ENCODE results near the gene CDC73.

The CDC73 gene

DNA sequence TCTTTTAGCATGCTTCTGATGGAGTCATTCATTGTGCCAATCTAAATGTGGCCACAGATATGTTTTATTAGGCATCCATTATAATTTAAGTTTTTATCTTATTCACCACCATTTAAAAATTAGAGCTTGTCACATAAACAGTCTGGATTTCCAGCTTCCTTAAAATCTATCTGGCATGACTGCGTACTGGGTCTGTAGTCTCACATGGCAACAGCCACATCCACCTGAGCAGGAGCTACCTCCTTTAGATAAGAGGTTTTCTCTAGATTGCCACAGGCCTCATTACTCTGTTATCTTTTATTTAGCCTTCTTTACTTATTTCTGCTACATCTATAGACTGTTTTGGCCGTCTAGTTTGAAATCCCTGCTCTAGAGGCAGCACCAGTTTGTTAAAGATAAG is 35.5 kb downstream of the CDC73 start:
- Histone ChIP-seq H4K20me1 (peaks cover 52% of the 10 kb centered on the region), H3K4me2 (no peak overlapping the region), H3K27ac (no peak overlapping the region), H3K9ac (no peak overlapping the region), H3K36me3 (peaks cover 57% of the 10 kb centered on the region), H3K27me3 (no peaks in the 10 kb centered on the region), H3K4me3 (no peak overlapping the region), H3K9me3 (no peaks in the 10 kb centered on the region), H3K4me1 (no peaks in the 10 kb centered on the region)
- no peak for TF ChIP-seq Cebpa-rat (IDR thresholded peaks at IDR 0.05)

- Histone ChIP-seq H3K9me3 (0 out of 2 replicates have a peak, but pooled peaks cover 5% of the 10 kb centered on the region), H3K27ac (no peak overlapping the region)
- no peak for TF ChIP-seq Cebpa-rat (IDR thresholded peaks at IDR 0.05)
Observed at GRCh38 chr1:193176113-193176512, 54.3 kb downstream of the CDC73 start.

DNA sequence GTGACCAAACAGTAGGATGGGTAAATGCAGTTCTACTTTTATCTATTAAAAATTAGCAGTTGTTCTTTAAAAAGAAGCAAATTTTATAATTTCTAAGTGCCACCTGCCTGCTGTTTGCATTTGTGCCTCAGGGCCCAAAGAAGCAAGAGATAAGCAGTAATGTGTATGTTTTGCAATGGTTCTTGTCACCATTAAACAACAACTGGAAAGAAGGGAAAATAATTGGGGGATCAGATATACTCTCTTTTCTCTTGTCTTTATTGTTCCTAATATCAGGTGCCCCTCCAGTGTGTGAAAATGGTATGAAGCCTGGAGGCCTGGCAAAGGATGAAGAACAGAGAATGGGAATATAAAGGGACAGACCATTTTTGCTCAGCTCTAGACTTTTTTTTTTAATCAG is 55.0 kb downstream of the CDC73 start:
- no peaks in the 10 kb centered on the region for H3K27me3 ChIP-seq
- no peak for TF ChIP-seq Cebpa-rat (IDR thresholded peaks at IDR 0.05)
- H3K4me2 ChIP-seq = no peak overlapping the region
- no peaks in the 10 kb centered on the region for H3K9me3 ChIP-seq
- H3K27ac ChIP-seq = no peak overlapping the region
- peaks cover 7% of the 10 kb centered on the region for H3K4me1 ChIP-seq
- no peak overlapping the region for H3K9ac ChIP-seq
- peaks cover 46% of the 10 kb centered on the region for H4K20me1 ChIP-seq
- peaks cover 29% of the 10 kb centered on the region for H3K36me3 ChIP-seq
- no peak overlapping the region for H3K4me3 ChIP-seq

More at GRCh38 chr1:193176113-193176512, 54.3 kb downstream of the CDC73 start:
- Histone ChIP-seq H3K9ac (no peak overlapping the region), H3K4me2 (no peak overlapping the region), H3K27me3 (no peaks in the 10 kb centered on the region), H3K4me1 (peaks cover 7% of the 10 kb centered on the region), H3K4me3 (no peak overlapping the region), H4K20me1 (peaks cover 46% of the 10 kb centered on the region), H3K36me3 (peaks cover 36% of the 10 kb centered on the region)

GRCh38 chr1:193179094-193179493 is 57.3 kb downstream of the CDC73 start:
- H3K9ac ChIP-seq = no peak overlapping the region
- TF ChIP-seq Cebpa-rat (IDR thresholded peaks at IDR 0.05) = no peak
- peaks cover 58% of the 10 kb centered on the region for H4K20me1 ChIP-seq
- no peaks in the 10 kb centered on the region for H3K27me3 ChIP-seq
- no peak overlapping the region for H3K4me2 ChIP-seq
- peaks cover 16% of the 10 kb centered on the region; the same call in 1 of the 2 replicates for H3K36me3 ChIP-seq
- no peaks in the 10 kb centered on the region for H3K9me3 ChIP-seq
- no peak overlapping the region for H3K4me3 ChIP-seq
- H3K27ac ChIP-seq = no peak overlapping the region
- peaks cover 7% of the 10 kb centered on the region for H3K4me1 ChIP-seq

DNA sequence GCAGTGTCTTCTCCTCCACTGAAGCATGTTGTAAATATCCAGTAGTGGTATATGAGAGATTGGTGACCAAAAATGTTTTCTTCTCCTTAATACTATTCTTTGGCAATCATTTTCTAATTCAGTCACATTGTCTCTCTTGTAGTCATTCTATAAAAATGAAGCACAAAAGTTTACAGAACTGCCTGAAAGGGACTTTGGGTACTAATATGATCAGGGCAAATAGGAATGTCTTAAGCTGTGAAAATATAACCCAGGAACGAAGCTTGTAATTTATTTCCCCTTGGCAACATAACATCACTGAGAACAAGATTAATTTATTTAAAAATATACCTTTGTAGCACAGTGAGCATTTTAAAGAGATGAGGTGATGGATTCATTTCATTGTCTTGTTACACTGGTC is 59.7 kb downstream of the CDC73 start:
- peaks cover 4% of the 10 kb centered on the region; the same call in 1 of the 2 replicates for H3K36me3 ChIP-seq
- no peak for TF ChIP-seq Cebpa-rat (IDR thresholded peaks at IDR 0.05)
- H3K4me3 ChIP-seq = no peak overlapping the region
- H4K20me1 ChIP-seq = peaks cover 75% of the 10 kb centered on the region
- H3K4me2 ChIP-seq = no peak overlapping the region
- H3K27ac ChIP-seq = no peak overlapping the region
- H3K9me3 ChIP-seq = no peaks in the 10 kb centered on the region
- no peaks in the 10 kb centered on the region for H3K27me3 ChIP-seq
- peaks cover 7% of the 10 kb centered on the region for H3K4me1 ChIP-seq
- no peak overlapping the region for H3K9ac ChIP-seq

DNA sequence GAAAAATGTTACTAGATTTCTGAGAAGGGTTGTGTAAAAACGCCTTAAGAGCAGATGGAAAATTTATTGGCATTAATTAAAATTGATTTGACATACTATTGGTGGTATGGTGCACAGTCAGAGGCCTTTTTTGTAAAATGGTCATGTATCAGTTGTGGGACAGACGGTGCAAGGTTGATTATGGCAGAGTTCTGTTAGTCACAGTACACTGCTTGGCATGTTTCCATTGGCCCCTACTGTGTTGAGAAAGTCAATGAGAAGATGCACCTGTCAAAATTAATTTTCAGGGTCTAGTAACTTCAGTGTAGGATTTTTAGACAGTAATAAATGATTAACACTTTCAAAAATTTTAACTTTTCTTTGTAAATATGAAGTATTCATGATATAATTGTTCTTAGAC is 60.2 kb downstream of the CDC73 start:
- H3K27me3 ChIP-seq = no peaks in the 10 kb centered on the region
- no peak overlapping the region for H3K9ac ChIP-seq
- H3K9me3 ChIP-seq = no peaks in the 10 kb centered on the region
- TF ChIP-seq Cebpa-rat (IDR thresholded peaks at IDR 0.05) = no peak
- H3K4me1 ChIP-seq = peaks cover 7% of the 10 kb centered on the region
- peaks cover 80% of the 10 kb centered on the region for H4K20me1 ChIP-seq
- no peak overlapping the region for H3K4me2 ChIP-seq
- H3K27ac ChIP-seq = no peak overlapping the region
- H3K36me3 ChIP-seq = peaks cover 1% of the 10 kb centered on the region; the same call in 1 of the 2 replicates
- H3K4me3 ChIP-seq = no peak overlapping the region

DNA sequence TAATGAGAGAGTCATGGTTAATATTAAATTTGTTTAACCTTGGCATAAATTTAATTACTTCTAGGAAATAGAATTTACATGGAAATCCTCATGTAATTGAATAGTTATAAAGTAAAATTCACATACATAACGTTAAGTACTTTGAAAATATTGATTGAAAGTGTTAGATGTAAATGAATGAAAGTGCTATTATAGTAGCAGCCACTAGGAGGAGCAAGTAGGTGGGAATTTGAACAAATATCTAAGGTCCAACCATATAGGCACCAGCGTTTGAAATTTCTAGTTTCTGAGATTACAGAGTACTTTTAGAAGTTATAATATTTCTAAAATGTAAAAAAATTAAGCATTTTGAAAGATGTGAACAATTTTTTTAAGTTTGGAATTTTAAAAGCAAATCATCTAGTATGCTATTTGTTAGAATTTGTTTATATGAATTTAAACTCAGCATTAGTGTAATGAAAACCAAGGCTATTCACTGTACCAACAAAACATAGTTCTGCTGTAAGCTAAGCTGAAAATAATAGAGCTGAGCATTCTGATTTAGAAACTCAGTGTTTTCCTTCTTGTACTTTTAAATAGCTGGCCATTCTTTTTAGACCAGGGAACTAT is 61.3 kb downstream of the CDC73 start:
- Histone ChIP-seq H3K4me1 (peaks cover 7% of the 10 kb centered on the region), H3K9ac (no peak overlapping the region), H3K36me3 (no peaks in the 10 kb centered on the region; the same call in 1 of the 2 replicates), H3K27me3 (no peaks in the 10 kb centered on the region), H3K9me3 (no peaks in the 10 kb centered on the region), H3K27ac (no peak overlapping the region), H3K4me2 (no peak overlapping the region), H3K4me3 (no peak overlapping the region), H4K20me1 (peaks cover 91% of the 10 kb centered on the region)
- TF ChIP-seq Cebpa-rat (IDR thresholded peaks at IDR 0.05) = no peak

GRCh38 chr1:193184776-193185175 is 62.9 kb downstream of the CDC73 start:
- Histone ChIP-seq H4K20me1 (peaks cover 91% of the 10 kb centered on the region), H3K27me3 (no peaks in the 10 kb centered on the region), H3K4me3 (no peak overlapping the region), H3K27ac (no peak overlapping the region), H3K9me3 (no peaks in the 10 kb centered on the region), H3K9ac (no peak overlapping the region), H3K4me2 (no peak overlapping the region), H3K36me3 (no peaks in the 10 kb centered on the region; the same call in 1 of the 2 replicates), H3K4me1 (peaks cover 6% of the 10 kb centered on the region)
- TF ChIP-seq Cebpa-rat (IDR thresholded peaks at IDR 0.05) = no peak

- no peaks in the 10 kb centered on the region for H3K27me3 ChIP-seq
- H3K27ac ChIP-seq = no peak overlapping the region
- peaks cover 87% of the 10 kb centered on the region for H4K20me1 ChIP-seq
- no peaks in the 10 kb centered on the region for H3K9me3 ChIP-seq
- no peak for TF ChIP-seq Cebpa-rat (IDR thresholded peaks at IDR 0.05)
- no peaks in the 10 kb centered on the region; the same call in 1 of the 2 replicates for H3K36me3 ChIP-seq
- no peak overlapping the region for H3K4me2 ChIP-seq
- no peak overlapping the region for H3K9ac ChIP-seq
- no peak overlapping the region for H3K4me3 ChIP-seq
- peaks cover 2% of the 10 kb centered on the region for H3K4me1 ChIP-seq
Observed at GRCh38 chr1:193185211-193185610, 63.4 kb downstream of the CDC73 start.

- no peak within 1 kb of the TSS; the same call in 1 of the 2 replicates for H3K4me2 ChIP-seq
- H3K9me3 ChIP-seq = peaks cover 7% of the 10 kb centered on the region
- H3K36me3 ChIP-seq = peaks cover 6% of the 10 kb centered on the region
- H3K4me3 ChIP-seq = no peak within 1 kb of the TSS
- no peak within 1 kb of the TSS for H3K27ac ChIP-seq
- no peaks in the 10 kb centered on the region; the same call in 1 of the 2 replicates for H3K4me1 ChIP-seq
- no peak within 1 kb of the TSS for H3K9ac ChIP-seq
- H4K20me1 ChIP-seq = peaks cover 78% of the 10 kb centered on the region
- no peak for TF ChIP-seq Cebpa-rat (IDR thresholded peaks at IDR 0.05)
- no peaks in the 10 kb centered on the region for H3K27me3 ChIP-seq
Observed at GRCh38 chr1:193185901-193186731, 64.3 kb downstream of the CDC73 start, which contains the start of gene B3GALT2. B3GALT2 (minus strand) TSS chr1:193186613; CDS start chr1:193181562, 5,051 bp downstream.
